KMS-11 (cell line): ENCODE measurements around the gene SLC25A21.
"Not testable (repeated sequence)": the region's sequence is repeated elsewhere in the genome, so short reads cannot be mapped to it uniquely, and the experiment has no call there.

Source experiments
- H2AFZ ChIP-seq: fragments of 200-600 bp; sonication (generic); 2 replicates; pipeline ENCODE4 v1.6.1; 2016; ENCODE audit warnings: antibody characterized with exemption, mixed run types, low read depth
- H3K27ac ChIP-seq: fragments of 200-600 bp; sonication (generic); 2 replicates; pipeline ENCODE4 v1.6.1; 2016; ENCODE audit warnings: mild to moderate bottlenecking, mixed run types
- H3K27me3 ChIP-seq: fragments of 200-600 bp; sonication (generic); 2 replicates; pipeline ENCODE4 v1.6.1; 2017; ENCODE audit warnings: mild to moderate bottlenecking, low read depth, mixed run types, moderate library complexity; ENCODE audit not compliant: insufficient read depth
- H3K36me3 ChIP-seq: fragments of 200-600 bp; sonication (generic); 2 replicates; pipeline ENCODE4 v1.6.1; 2017; ENCODE audit warnings: mild to moderate bottlenecking, mixed run types; ENCODE audit not compliant: insufficient read depth
- H3K4me1 ChIP-seq: fragments of 200-600 bp; sonication (generic); 2 replicates; pipeline ENCODE4 v1.6.1; 2016; ENCODE audit warnings: mild to moderate bottlenecking, low read depth, mixed run types; ENCODE audit not compliant: poor library complexity, severe bottlenecking
- H3K4me2 ChIP-seq: fragments of 200-600 bp; sonication (generic); 2 replicates; pipeline ENCODE4 v1.7.0; 2016; ENCODE audit warnings: mild to moderate bottlenecking, mixed run types
- H3K4me3 ChIP-seq: fragments of 200-600 bp; sonication (generic); IDR thresholded peaks from 2 replicates; pipeline ENCODE4 v1.6.1; 2017; ENCODE audit warnings: low read depth, low read length, mixed read lengths; ENCODE audit not compliant: insufficient read depth
- H3K79me2 ChIP-seq: fragments of 200-600 bp; sonication (generic); 2 replicates; pipeline ENCODE4 v1.6.1; 2016; ENCODE audit warnings: low read depth, mixed run types; ENCODE audit not compliant: insufficient read depth
- H3K9ac ChIP-seq: fragments of 200-600 bp; sonication (generic); 2 replicates; pipeline ENCODE4 v1.6.1; 2016; ENCODE audit warnings: mild to moderate bottlenecking, mixed run types
- H4K20me1 ChIP-seq: fragments of 200-600 bp; sonication (generic); 2 replicates; pipeline ENCODE4 v1.6.1; 2016; ENCODE audit warnings: mild to moderate bottlenecking, mixed run types; ENCODE audit not compliant: insufficient read depth
- CTCF ChIP-seq: fragments of 200-600 bp; sonication (generic); conservative IDR thresholded peaks from 2 replicates; pipeline ENCODE4 v1.6.1; 2017; ENCODE audit warnings: low read depth, mild to moderate bottlenecking, antibody characterized with exemption, low read length, moderate library complexity, mixed read lengths

SLC25A21 gene

DNA sequence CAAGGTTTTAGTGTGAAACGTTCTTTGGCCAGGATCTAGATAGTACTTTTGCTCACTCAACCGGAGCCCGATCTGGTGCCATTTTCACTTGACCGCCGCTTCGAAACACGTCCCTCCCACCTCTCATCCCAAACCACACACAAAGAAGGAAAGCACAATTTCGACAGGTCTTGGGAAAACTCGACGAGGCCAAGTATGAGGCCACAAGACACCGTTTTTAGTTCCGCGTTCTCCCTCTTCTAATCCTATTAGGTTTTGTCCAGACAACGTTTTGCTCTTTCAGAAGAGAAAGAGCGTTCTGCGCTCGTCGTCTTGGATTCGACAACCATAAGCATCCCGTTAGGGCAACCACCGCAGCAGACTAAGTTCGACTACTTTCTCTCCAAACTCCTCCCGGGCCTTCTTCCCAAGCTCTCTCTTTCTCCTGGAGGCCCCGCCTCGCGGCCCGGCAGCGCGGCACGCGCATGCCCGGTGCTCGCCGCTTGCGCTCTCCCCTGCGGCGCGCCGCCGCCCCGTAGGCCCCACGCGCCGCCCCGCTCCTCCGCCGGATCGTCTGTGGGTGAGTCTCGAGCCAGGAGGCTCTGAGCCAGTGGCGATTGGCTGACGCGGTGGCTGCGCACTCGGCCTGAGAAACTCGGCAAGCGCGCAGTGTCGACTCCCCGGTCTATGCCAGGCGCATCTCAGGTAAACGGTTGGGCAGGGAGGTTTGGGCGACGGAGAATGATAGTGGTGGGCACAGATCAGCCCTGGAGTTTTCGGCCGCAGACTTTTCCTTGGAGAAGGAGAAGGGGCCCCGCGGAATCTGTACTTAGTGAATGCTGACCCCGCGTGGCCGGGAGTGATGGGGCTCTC is 25.2 kb upstream of the SLC25A21 start, which contains the start of gene MIPOL1:
Gene MIPOL1 (plus strand): TSS at position 517 of the 852 bp plus-strand sequence. CDS start 49,952 bp downstream, outside the sequence.
- H3K27me3 ChIP-seq: no peaks in the 10 kb centered on the region
- H3K4me3 ChIP-seq: no peak within 1 kb of the TSS
- no peaks in the 10 kb centered on the region for H4K20me1 ChIP-seq
- H3K4me2 ChIP-seq: no peak within 1 kb of the TSS
- H3K27ac ChIP-seq: no peak within 1 kb of the TSS
- no peak for TF ChIP-seq CTCF
- no peaks in the 10 kb centered on the region for H3K4me1 ChIP-seq
- no peak within 1 kb of the TSS for H3K9ac ChIP-seq
- no peaks in the 10 kb centered on the region for H3K36me3 ChIP-seq
- H2AFZ ChIP-seq: no peak within 1 kb of the TSS
- no peaks in the 10 kb centered on the region for H3K79me2 ChIP-seq

DNA sequence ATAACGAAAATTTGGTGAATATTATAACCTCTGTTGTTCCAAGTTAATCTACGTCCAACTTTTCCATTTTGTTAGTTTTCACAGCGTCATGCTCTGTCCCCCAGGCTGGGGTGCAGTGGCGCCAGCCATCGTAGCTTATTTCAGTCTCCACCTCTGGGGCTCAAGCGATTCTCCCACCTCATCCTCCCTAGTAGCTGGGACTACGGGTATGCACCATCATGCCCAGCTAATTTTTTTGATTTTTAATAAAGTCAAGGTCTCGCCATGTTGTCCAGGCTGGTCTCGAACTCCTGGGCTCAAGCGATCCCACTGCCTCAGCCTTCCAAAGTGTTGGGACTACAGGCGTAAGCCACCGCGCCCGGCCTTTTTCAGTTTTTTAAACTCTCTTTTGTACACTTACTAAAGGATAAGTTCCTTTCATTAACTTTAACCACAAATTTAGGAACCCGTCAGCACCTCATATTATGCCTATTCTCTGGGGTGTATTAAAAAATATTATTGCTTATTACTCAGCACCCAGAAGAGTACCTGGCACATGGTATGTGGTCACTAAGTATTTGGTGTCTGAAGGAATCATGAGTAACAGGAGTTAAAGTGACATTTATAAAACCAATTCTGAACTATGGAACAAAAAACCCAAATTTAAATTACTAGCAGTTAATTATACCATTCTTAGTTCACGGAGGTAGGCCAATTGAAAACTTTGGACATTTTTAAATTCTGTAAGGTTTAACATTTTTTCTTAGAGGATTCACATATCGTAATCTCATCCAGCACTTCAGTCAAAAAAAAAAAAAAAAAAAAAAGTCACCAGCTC is 24.4 kb upstream of the SLC25A21 start:
- no peak for TF ChIP-seq CTCF
- no peak overlapping the region for H3K27ac ChIP-seq
- no peak overlapping the region for H3K4me3 ChIP-seq
- no peaks in the 10 kb centered on the region for H3K4me1 ChIP-seq
- H3K36me3 ChIP-seq: no peaks in the 10 kb centered on the region
- H3K9ac ChIP-seq: no peak overlapping the region
- H3K79me2 ChIP-seq: no peaks in the 10 kb centered on the region
- no peaks in the 10 kb centered on the region for H4K20me1 ChIP-seq
- no peak overlapping the region for H3K4me2 ChIP-seq
- no peak overlapping the region for H2AFZ ChIP-seq
- H3K27me3 ChIP-seq: no peaks in the 10 kb centered on the region

DNA sequence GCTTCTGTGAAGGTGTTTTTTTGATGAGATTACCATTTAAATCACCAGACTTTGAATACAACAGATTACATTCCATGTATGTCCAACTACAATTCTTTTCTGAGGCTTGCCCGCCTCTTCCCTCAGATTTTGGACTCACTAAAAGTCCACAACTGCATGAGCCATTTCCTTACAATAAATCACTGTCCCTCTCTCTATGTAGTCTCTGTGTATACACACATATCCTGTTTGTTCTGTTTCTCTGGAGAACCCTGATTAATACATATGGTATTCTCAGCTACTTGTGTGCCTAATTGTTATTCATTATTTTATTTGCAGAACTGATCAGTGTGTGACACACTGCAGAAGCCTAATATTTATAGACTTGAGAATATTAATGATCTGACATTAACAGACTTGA is 22.9 kb upstream of the SLC25A21 start:
- H2AFZ ChIP-seq: no peak overlapping the region
- H3K36me3 ChIP-seq: no peaks in the 10 kb centered on the region
- no peak for TF ChIP-seq CTCF
- H3K9ac ChIP-seq: no peak overlapping the region
- H3K4me3 ChIP-seq: no peak overlapping the region
- H3K4me1 ChIP-seq: no peaks in the 10 kb centered on the region
- H3K4me2 ChIP-seq: no peak overlapping the region
- no peaks in the 10 kb centered on the region for H3K27me3 ChIP-seq
- H3K79me2 ChIP-seq: no peaks in the 10 kb centered on the region
- no peaks in the 10 kb centered on the region for H4K20me1 ChIP-seq
- no peak overlapping the region for H3K27ac ChIP-seq

DNA sequence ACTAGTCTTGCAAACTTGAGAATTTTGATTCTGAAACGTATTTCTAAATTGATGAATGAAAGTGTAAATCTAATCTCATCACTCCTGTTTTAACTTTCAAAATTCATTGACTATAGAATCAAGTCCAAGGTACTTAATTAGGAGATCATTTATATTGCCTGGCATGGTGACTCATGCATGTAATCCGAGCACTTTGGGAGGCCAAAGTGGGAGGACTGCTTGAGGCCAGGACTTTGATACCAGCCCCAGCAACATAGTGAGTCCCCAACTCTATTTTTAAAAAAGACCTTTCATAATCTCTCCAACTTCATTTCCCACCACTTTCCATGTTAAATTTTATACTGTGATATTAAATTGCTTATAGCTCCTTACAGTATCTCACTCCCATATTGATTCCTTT is 22.3 kb upstream of the SLC25A21 start:
- no peak overlapping the region for H3K4me2 ChIP-seq
- no peak overlapping the region for H2AFZ ChIP-seq

DNA sequence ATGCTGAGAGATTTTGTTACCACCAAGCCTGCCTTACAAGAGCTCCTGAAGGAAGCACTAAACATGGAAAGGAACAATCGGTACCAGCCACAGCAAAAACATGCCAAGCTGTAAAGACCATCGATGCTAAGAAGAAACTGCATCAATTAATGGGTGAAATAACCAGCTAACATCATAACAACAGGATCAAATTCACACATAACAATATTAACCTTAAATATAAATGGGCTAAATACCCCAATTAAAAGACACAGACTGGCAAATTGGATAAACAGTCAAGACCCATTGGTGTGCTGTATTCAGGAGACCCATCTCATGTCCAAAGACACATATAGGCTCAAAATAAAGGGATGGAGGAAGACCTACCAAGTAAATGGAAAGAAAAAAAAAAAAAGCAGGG is 17.3 kb upstream of the SLC25A21 start:
- not testable (repeated sequence) for H2AFZ ChIP-seq, H3K4me1 ChIP-seq, H3K36me3 ChIP-seq, H3K27ac ChIP-seq, H3K27me3 ChIP-seq, H3K9ac ChIP-seq, H3K4me2 ChIP-seq, H4K20me1 ChIP-seq, H3K4me3 ChIP-seq, H3K79me2 ChIP-seq

More for the DNA sequence above, 22.3 kb upstream of the SLC25A21 start:
- no peaks in the 10 kb centered on the region for H3K79me2 ChIP-seq
- H3K27ac ChIP-seq: no peak overlapping the region
- H3K27me3 ChIP-seq: no peaks in the 10 kb centered on the region
- H3K4me3 ChIP-seq: no peak overlapping the region
- no peaks in the 10 kb centered on the region for H3K4me1 ChIP-seq
- H3K9ac ChIP-seq: no peak overlapping the region
- no peaks in the 10 kb centered on the region for H4K20me1 ChIP-seq
- H3K36me3 ChIP-seq: no peaks in the 10 kb centered on the region
- no peak for TF ChIP-seq CTCF

- not testable (repeated sequence) for H3K4me1 ChIP-seq, H3K79me2 ChIP-seq, H3K4me2 ChIP-seq, H3K9ac ChIP-seq, H2AFZ ChIP-seq, H3K4me3 ChIP-seq, H4K20me1 ChIP-seq, H3K27ac ChIP-seq, H3K27me3 ChIP-seq, H3K36me3 ChIP-seq
Measured at GRCh38 chr14:37187840-37188577, 15.6 kb upstream of the SLC25A21 start.
